GM19468 (cell line): ENCODE measurements around the gene PRR5L.
"Not testable (repeated sequence)": the region's sequence is repeated elsewhere in the genome, so short reads cannot be mapped to it uniquely, and the experiment has no call there.

Experiments used
- ATAC-seq: cut with Tn5 transposase; IDR thresholded peaks from one replicate; pipeline ENCODE4 v1.9.1; 2021; ENCODE audit warnings: mild to moderate bottlenecking, moderate library complexity, moderate number of reproducible peaks; ENCODE audit not compliant: unreplicated experiment; ENCODE audit errors: extremely low read depth

PRR5L gene

GRCh38 chr11:36478700-36479329 is 182.7 kb downstream of the PRR5L start:
- no peak for ATAC-seq

- ATAC-seq, result no peak
These were observed 184.7 kb downstream of the PRR5L start for GRCh38 chr11:36480833-36481232.

DNA sequence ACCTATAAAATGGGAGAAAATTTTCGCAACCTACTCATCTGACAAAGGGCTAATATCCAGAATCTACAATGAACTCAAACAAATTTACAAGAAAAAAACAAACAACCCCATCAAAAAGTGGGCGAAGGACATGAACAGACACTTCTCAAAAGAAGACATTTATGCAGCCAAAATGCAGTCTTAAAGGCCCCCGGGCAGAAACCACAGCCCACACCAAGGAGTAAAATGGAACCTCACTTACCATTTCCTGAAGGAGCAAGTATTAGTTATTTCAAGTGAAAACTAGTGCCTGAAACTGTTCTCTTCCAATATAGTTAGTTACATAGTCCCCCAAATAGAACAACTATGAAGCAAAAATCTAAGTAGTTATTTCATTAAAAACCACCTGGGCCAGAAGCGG is 187.0 kb downstream of the PRR5L start:
- ATAC-seq, result not testable (repeated sequence)

GRCh38 chr11:36485298-36486002 is 189.4 kb downstream of the PRR5L start:
- ATAC-seq, result no peak

DNA sequence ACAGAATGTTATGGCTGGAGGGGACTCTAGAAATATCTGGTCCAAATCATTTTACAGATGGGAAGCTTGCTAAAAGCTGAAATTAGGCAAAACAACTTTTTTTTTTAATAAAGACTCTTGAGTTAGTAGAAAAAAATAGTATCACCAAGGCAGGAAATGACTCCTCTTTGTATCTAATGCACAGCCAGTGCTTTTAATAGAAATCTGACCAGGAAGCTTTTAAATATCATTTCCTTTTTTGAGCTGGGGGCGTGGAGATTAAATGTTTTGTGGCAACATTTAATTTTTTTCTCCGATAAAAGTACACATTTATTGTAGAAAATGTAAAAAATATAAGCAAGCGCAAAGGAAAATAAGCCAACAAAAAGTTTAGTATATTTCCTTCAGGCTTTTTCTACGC is 191.5 kb downstream of the PRR5L start:
- no peak for ATAC-seq

DNA sequence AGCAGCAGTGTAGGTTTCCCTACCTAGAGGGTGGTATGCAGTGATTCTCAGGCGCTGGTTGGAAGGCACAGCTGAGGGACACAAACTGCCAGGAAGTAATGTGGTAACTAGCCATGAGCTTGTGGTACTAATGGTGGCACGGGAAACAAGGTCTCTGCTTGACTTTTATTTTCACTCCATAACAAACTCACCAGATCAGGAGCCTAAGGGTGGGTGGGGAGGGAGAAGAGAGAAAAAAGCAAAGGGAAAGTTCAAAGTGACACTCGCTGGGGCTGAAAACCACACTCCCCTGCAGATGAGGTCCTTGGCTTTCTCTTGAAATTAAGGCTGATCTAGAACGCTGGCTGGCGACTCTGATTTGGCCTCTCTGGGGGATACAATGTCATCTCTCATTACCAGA is 192.0 kb downstream of the PRR5L start:
- ATAC-seq, result peak; percentile 55

DNA sequence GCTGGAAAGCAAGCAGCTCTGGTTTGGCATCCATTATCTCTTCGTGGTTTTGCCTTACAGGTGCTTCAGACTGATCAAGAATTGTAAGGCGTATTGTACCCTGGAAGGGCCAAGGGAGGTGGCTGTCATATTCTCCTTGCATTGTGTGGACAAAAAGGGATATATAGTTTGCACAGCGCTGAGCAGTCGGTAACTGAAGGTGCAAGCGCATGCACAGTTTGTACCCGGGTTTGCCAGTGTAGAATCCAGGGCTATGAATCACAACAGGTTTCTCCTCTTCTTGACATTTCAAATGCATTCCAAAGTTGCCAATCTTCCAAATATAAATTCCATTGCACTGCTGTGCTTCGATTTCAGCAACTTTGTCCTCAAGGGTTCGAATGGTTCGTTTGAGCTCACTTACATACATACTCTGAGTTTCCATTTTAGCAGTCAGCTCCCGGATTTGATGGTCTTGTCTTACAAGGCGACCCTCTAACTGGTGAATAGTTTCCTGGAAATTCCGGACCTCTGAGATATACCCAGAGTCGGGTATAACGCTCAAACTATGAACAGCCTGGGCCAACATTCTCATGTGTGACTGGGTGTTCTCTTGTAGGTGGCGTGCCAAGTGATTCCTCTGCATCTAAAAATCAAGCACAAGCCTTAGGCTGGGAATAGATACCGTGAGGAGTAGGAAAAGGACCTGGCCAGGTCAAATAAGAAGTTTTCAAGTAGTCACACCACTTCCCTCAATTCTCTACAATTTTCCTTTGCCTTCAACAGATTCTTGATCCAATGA is 194.1 kb downstream of the PRR5L start:
- no peak for ATAC-seq

DNA sequence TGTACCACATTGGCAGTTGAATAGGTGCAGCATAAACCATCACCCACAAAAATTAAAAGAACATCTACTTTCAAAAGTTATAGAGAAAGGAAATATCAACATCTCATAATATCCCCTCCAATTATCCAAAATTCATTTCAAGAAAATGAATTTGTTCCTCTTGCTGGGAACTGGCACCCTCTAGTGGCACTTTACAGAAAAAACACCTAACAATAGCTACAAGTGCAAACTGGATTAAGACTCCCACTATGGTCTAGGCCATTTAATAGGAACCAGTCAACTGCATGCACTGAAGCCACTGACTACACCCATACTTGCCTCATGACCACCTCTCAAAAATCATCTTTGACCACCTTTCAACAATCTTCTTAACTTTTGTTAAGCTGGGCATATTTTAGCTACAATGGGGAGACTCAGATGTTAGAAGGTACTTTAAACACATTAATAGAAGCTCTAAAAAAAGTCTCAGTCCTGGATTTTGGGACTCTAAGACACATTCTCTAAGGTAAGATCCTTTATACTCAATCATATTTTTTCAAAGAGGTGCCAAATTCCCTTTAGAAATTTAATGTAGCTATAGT is 196.7 kb downstream of the PRR5L start:
- no peak for ATAC-seq

GRCh38 chr11:36493332-36493731 is 197.2 kb downstream of the PRR5L start:
- no peak for ATAC-seq

GRCh38 chr11:36498721-36499120 is 202.6 kb downstream of the PRR5L start:
- ATAC-seq, result no peak

DNA sequence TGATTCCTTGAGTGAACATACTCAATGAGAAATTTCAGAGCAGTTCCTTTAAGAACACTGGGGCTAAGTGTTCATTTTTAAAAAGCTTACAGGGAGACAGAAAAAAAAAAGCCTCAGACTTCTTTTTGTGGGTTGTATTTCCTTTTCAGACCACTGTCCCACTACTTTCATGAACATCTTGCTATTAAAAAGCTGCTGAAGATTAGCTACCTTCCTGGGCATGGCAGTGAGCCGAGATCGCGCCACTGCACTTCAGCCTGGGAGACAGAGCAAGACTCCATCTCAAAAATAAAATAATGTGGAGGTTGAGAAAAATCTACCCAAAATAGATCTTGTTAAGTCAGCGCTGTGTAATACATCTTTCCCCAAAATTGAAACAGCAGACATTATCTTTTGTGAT is 203.2 kb downstream of the PRR5L start:
- ATAC-seq, result no peak

DNA sequence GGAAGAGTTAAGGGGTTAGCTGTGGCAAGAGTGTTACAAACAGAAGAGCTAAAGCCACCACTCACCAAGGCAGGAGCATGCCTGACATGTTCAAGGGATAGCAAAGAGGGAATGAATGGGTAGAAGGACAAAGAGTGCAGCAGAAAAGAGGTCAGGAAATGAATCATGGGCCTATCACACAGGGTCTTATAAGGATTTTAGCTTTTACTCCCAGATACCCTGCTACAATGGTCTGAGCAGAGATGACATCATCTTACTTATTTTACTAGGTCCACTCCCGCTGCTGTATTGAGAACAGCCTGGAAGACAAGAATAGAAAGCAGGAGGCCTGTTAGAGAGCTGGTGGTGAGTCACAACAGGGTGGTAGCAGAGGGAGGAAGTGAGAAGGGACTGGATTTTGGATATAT is 204.2 kb downstream of the PRR5L start:
- peak; percentile 61 for ATAC-seq

DNA sequence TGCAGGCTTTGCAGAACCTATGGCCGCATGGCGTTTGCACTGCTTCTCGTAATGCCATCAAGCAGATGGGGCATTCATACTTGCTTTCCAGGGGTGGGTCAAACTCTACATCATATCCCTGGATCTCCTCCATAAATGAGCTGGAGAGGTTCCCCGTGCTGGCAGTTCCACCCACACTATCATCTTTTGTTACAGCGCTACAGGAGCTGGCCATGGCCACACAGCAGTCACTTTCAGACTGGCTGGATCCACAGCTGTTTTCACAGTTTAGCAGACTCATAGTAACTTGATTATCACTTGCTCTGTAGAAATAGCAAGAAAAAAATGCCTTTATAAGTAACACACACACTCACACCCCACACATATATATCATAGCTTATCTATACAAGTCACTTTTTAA is 205.1 kb downstream of the PRR5L start:
- ATAC-seq, result no peak

GRCh38 chr11:36507824-36508489 is 211.9 kb downstream of the PRR5L start:
- no peak for ATAC-seq

DNA sequence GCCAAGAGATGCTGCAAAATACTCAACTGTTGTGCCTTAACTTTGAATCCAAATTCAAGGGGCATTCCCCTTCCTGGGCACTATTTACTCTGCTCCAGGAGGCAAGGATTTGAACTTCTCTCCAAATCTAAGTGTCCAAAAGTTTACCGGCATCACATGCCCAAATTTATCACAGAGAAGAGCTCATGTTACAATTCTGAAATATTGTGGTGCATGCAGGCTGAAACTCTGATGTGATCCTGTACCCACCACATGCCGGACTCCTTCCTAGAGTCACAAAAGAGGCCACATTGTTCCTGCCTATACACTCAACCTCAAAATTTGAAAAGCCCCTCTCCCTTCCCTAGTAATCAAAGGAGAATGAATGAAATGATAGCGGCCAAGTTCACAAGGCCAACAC is 212.7 kb downstream of the PRR5L start:
- no peak for ATAC-seq

- ATAC-seq, result no peak
These were observed 213.1 kb downstream of the PRR5L start for GRCh38 chr11:36509201-36509639.

GRCh38 chr11:36509694-36510593 is 213.9 kb downstream of the PRR5L start, which contains the start of gene TRAF6:
Gene TRAF6, minus strand, starts transcription at chr11:36510272. Its CDS starts 8,757 bp downstream, at chr11:36501515.
- ATAC-seq, result peak; percentile 94

DNA sequence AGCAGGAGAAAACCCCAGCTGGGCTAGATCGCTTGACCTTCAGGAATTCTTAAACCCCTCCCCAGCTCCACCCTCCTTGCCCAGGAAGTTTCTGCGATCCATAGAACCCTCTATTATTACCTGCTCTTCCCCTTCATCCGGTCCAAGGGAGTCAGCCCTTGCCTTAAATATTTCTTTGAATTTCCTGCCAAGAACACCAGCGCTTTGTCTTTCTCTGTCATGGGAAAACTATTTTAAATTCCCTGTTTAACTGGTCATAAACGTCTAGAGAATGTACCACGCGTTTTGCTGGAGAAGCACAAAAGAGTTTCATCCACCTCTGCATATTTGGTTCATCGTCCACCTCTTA is 214.5 kb downstream of the PRR5L start:
- ATAC-seq, result no peak

DNA sequence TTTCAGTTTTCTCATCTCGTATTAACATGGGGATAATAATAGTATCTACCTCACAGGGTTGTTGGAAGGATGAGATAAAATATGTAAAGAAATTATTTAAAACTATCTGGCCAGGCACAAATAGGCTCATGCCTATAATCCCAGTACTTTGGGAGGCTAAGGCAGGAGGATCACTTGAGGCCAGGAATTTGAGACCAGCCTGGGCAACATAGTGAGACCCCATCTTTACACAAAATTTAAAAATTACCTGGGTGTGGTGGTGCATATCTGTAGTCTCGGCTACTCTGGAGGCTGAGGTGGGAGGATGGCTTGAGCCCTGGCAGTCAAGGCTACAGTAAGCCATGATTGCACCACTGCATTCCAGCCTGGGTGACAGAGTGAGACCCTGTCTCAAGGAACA is 215.0 kb downstream of the PRR5L start:
- not testable (repeated sequence) for ATAC-seq
